ENCODE data around the gene DISC1.

DNA sequence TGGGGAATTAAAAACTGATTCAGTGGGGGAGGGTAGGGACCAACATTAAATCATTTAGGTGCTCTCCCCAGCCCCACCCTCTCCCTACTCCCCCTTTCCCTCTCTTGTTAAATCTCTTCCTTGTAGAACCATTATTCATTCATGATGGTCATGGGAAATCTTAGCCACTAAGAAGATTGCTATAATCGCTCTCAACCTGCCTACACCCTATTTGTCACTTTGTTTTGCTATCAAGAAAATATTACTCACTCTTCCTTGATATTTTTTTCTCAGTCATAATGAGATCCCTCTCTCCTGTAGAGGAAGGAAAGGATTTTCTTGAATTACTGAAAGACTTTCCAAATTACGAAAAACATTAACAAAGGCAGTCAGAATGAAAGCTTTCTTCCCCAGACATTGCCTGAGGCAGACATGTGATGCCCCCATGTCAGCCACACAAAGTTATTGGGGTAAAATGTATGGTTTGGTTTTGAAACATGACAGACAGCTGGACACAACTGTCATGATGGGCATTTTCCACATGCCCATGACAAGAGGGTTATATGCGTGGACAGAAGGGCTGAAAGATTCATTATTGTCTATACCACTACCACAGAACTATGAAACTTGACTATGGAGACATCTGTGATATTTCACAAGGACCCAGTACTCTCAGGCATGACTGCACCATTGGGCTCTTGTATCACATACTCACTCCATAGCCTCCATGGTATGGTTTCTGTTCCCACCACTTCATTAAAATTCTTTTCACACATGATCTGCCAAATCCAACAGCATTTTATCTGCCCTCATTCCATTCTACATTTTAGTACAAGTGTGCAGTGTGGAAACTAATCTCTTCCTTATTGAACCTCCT is 420.1 kb downstream of the DISC1 start:
- TF ChIP-seq, protein P1, sequence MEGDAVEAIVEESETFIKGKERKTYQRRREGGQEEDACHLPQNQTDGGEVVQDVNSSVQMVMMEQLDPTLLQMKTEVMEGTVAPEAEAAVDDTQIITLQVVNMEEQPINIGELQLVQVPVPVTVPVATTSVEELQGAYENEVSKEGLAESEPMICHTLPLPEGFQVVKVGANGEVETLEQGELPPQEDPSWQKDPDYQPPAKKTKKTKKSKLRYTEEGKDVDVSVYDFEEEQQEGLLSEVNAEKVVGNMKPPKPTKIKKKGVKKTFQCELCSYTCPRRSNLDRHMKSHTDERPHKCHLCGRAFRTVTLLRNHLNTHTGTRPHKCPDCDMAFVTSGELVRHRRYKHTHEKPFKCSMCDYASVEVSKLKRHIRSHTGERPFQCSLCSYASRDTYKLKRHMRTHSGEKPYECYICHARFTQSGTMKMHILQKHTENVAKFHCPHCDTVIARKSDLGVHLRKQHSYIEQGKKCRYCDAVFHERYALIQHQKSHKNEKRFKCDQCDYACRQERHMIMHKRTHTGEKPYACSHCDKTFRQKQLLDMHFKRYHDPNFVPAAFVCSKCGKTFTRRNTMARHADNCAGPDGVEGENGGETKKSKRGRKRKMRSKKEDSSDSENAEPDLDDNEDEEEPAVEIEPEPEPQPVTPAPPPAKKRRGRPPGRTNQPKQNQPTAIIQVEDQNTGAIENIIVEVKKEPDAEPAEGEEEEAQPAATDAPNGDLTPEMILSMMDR (IDR thresholded peaks at IDR 0.05; ENCODE audit: insufficient read depth, low read length, poor library complexity, severe bottlenecking), result no peak
- no peak for TF ChIP-seq EZH2phosphoT487 (conservative IDR thresholded peaks at IDR 0.05; ENCODE audit: low read length)
